HCT116 (cell line): Measurements from ENCODE around the gene UTS2B.

Experiments
- CBX3 ChIP-seq: IDR thresholded peaks from 2 replicates; pipeline ENCODE4 v1.6.1; 2012; ENCODE audit warnings: low read depth
- CEBPB ChIP-seq: IDR thresholded peaks from 2 replicates; pipeline ENCODE4 v1.6.1; 2012; ENCODE audit warnings: low read depth
- EGR1 ChIP-seq: IDR thresholded peaks from 2 replicates; pipeline ENCODE4 v1.6.1; 2012; ENCODE audit warnings: low read depth
- EZH2 ChIP-seq: fragments of 200-600 bp; sonication (generic); IDR thresholded peaks from 2 replicates; pipeline ENCODE4 v1.6.1; 2017; ENCODE audit warnings: antibody characterized with exemption, mixed run types
- POLR2A ChIP-seq: IDR thresholded peaks from 2 replicates; pipeline ENCODE4 v1.7.0; 2011; ENCODE audit warnings: borderline replicate concordance; ENCODE audit not compliant: insufficient read depth, insufficient read length; ENCODE audit errors: extremely low read depth
- POLR2AphosphoS5 ChIP-seq: IDR thresholded peaks from 2 replicates; pipeline ENCODE4 v1.6.1; 2011; ENCODE audit warnings: mild to moderate bottlenecking, low read depth, low read length, moderate library complexity
- SP1 ChIP-seq: IDR thresholded peaks from 2 replicates; pipeline ENCODE4 v1.6.1; 2012; ENCODE audit warnings: low read depth
- ZBTB33 ChIP-seq: IDR thresholded peaks from 2 replicates; pipeline ENCODE4 v1.6.1; 2011; ENCODE audit warnings: mild to moderate bottlenecking, low read length, moderate library complexity; ENCODE audit not compliant: insufficient replicate concordance; ENCODE audit errors: extremely low read depth
- ZFX ChIP-seq: fragments of 450-650 bp; IDR thresholded peaks from 2 replicates; pipeline ENCODE4 v1.6.1; 2017
- TF ChIP-seq, protein P1 (sequence below), 3 experiments: fragments of 200-600 bp in 1 of 3; sonication (generic) in 1 of 3; IDR thresholded peaks in 2 of 3; conservative IDR thresholded peaks in 1 of 3; 2 replicates each; pipeline ENCODE4 v1.5.1; 2012 to 2017; ENCODE audit warnings: low read depth in 2 of 3, low read length in 2 of 3, antibody characterized with exemption in 1 of 3, borderline replicate concordance in 1 of 3, control low read depth in 1 of 3, mild to moderate bottlenecking in 1 of 3, mixed read lengths in 1 of 3, mixed run types in 1 of 3, moderate library complexity in 1 of 3; ENCODE audit not compliant: insufficient read depth in 1 of 3
- TF ChIP-seq, protein P2 (sequence below): IDR thresholded peaks from 2 replicates; pipeline ENCODE4 v1.6.1; 2012

- TF ChIP-seq EZH2: no peak
- no peak for TF ChIP-seq CBX3
- TF ChIP-seq, protein P1, sequence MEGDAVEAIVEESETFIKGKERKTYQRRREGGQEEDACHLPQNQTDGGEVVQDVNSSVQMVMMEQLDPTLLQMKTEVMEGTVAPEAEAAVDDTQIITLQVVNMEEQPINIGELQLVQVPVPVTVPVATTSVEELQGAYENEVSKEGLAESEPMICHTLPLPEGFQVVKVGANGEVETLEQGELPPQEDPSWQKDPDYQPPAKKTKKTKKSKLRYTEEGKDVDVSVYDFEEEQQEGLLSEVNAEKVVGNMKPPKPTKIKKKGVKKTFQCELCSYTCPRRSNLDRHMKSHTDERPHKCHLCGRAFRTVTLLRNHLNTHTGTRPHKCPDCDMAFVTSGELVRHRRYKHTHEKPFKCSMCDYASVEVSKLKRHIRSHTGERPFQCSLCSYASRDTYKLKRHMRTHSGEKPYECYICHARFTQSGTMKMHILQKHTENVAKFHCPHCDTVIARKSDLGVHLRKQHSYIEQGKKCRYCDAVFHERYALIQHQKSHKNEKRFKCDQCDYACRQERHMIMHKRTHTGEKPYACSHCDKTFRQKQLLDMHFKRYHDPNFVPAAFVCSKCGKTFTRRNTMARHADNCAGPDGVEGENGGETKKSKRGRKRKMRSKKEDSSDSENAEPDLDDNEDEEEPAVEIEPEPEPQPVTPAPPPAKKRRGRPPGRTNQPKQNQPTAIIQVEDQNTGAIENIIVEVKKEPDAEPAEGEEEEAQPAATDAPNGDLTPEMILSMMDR (IDR thresholded peaks at IDR 0.05 in 2 of 3, conservative IDR thresholded peaks at IDR 0.05 in 1 of 3; ENCODE audit: borderline replicate concordance in 1 of 3, insufficient read depth in 1 of 3, low read depth in 2 of 3, low read length in 2 of 3): no peak
- no peak for TF ChIP-seq POLR2A
- TF ChIP-seq ZBTB33: no peak
- TF ChIP-seq SP1: no peak
- no peak for TF ChIP-seq EGR1
- TF ChIP-seq, protein P2, sequence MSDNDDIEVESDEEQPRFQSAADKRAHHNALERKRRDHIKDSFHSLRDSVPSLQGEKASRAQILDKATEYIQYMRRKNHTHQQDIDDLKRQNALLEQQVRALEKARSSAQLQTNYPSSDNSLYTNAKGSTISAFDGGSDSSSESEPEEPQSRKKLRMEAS: no peak
- TF ChIP-seq POLR2AphosphoS5: no peak
- TF ChIP-seq CEBPB: no peak
- no peak for TF ChIP-seq ZFX
Observed at GRCh38 chr3:191342411-191342810, 12.1 kb upstream of the UTS2B start.
